ENCODE data around the gene MED27. TPM values are rescaled to one million over a fixed set of nuclear protein-coding genes. Genes with fewer than 3 reads are reported as not detected.

The MED27 gene
- total and polyA plus RNA-seq, 2 of the 8 experiments (the other 6 are each of a cell fraction or from before 2014, with no cell fraction given), result 29.9 to 56.5 TPM

DNA sequence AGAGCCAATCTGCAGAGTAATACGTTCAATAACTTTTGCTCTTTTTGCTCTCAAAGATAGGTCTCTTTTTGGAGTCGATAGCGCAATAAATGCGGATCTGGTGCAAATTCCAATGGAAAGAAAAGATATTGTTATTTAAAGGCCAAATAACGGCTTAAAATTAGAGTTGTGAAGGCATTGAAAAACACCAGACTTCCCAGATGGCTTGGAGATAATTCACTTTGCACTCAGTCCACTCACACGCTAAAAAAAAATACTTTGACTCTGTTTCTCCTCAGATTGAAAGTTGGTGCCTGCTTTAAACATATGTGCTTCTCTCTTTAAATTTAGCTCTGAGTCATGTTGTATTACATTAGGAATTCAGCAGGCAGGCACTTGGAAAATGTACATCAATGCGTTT, 19.5 kb upstream of the MED27 start:
- Histone ChIP-seq H2BK5ac (ENCODE audit: low read depth, low read length) (no peak overlapping the region), H2BK12ac (ENCODE audit: low read depth, low read length) (no peak overlapping the region), H2AK5ac (ENCODE audit: low read depth, low read length) (no peak overlapping the region), H3K27ac (ENCODE audit: low read depth, low read length) (no peak overlapping the region), H4K8ac (ENCODE audit: extremely low read depth, insufficient read depth, low read length) (no peak overlapping the region), H3K27me3 (replicated peaks in 1 of 4; ENCODE audit: control insufficient read depth in 3 of 4, extremely low read depth in 1 of 4, insufficient read depth in 3 of 4, low read length in 3 of 4) (no peaks in the 10 kb centered on the region; a peak in 1 of 7 replicates), H3K23me2 (ENCODE audit: low read depth, low read length) (no peaks in the 10 kb centered on the region), H4K91ac (replicated peaks; ENCODE audit: insufficient read length, low read length) (no peak overlapping the region), H3K18ac (ENCODE audit: extremely low read depth, low read length) (no peak overlapping the region), H3K56ac (replicated peaks; ENCODE audit: insufficient read length, low read depth, low read length) (no peak overlapping the region), H3K4me1 (replicated peaks in 1 of 4; ENCODE audit: control insufficient read depth in 3 of 4, insufficient read depth in 4 of 4, low read length in 3 of 4) (no peaks in the 10 kb centered on the region), H3K79me2 (ENCODE audit: control insufficient read depth in 1 of 2, insufficient read depth in 2 of 2, low read length in 2 of 2) (no peaks in the 10 kb centered on the region), H2BK15ac (ENCODE audit: low read length) (no peak overlapping the region), H3K36me3 (ENCODE audit: control insufficient read depth in 2 of 4, insufficient read depth in 4 of 4, low read length in 3 of 4) (no peaks in the 10 kb centered on the region), H3K9ac (replicated peaks in 1 of 4; ENCODE audit: extremely low read depth in 1 of 4, low read depth in 3 of 4, low read length in 3 of 4) (no peak overlapping the region), H3K23ac (ENCODE audit: insufficient read length) (no peak overlapping the region), H4K5ac (ENCODE audit: insufficient read length, low read depth, low read length) (no peak overlapping the region), H2AFZ (ENCODE audit: low read length) (no peak overlapping the region), H2BK120ac (replicated peaks; ENCODE audit: low read depth, low read length) (no peak overlapping the region), H3K79me1 (ENCODE audit: low read depth, low read length) (no peaks in the 10 kb centered on the region), H3K4me3 (ENCODE audit: extremely low read depth in 1 of 4, insufficient read depth in 2 of 4, low read depth in 3 of 4, low read length in 4 of 4) (no peak overlapping the region), H4K20me1 (replicated peaks in 1 of 2; ENCODE audit: control insufficient read depth in 1 of 2, insufficient read depth in 2 of 2, low read length in 2 of 2) (no peaks in the 10 kb centered on the region), H3K9me3 (ENCODE audit: insufficient read depth in 2 of 2, low read depth in 1 of 2, low read length in 1 of 2) (peaks cover 0 to 3% of the 10 kb centered on the region in 2 experiments; a peak in 1 of 4 replicates), H3K4ac (replicated peaks; ENCODE audit: insufficient read length, low read depth, low read length) (no peak overlapping the region), H3K4me2 (ENCODE audit: insufficient read depth in 1 of 2, low read depth in 2 of 2, low read length in 2 of 2) (no peak overlapping the region), H2BK20ac (ENCODE audit: low read length) (no peak overlapping the region), H3K14ac (ENCODE audit: insufficient read length) (no peak overlapping the region)
- POLR2A ChIA-PET (ENCODE audit: partially characterized antibody), result no interaction called here
- DNase-seq (ENCODE audit: low read depth in 1 of 2, low spot score in 2 of 2) (no peak), FAIRE-seq (no peak)
- no peak for TF ChIP-seq SIX5 (IDR thresholded peaks at IDR 0.05; ENCODE audit: low read depth, low read length)
- TF ChIP-seq TEAD4 (IDR thresholded peaks at IDR 0.05; ENCODE audit: low read depth, low read length), result no peak
- no peak for TF ChIP-seq FOSL1 (IDR thresholded peaks at IDR 0.05; ENCODE audit: insufficient read depth, low read depth, low read length)
- TF ChIP-seq POU5F1 (IDR thresholded peaks at IDR 0.05; ENCODE audit: low read depth, low read length), result no peak
- 91% methylated on average over 7 of the region's 7 CpGs; no CpG with 5 or more reads in 1 of the 2 experiments for WGBS, 2 experiments (ENCODE audit: extremely low coverage in 1 of 2, insufficient coverage in 1 of 2, insufficient read length in 1 of 2, insufficient replicate concordance in 2 of 2, low coverage in 1 of 2, low lambda C conversion rate in 2 of 2, missing lambda C conversion rate in 1 of 2)
- CTCF ChIA-PET (ENCODE audit: partially characterized antibody), result interaction anchor here (0.8 to 1.1 kb wide), 2 partner anchors 18 to 39 kb away, joined by 3 read pairs; no protein-coding TSS in a partner anchor
